Suprapubic skin (tissue), 4 donors: ENCODE measurements around the gene MAP2.

Experiments
- CTCF ChIP-seq, 2 donors: fragments of 200-600 bp in 1 of 2; fragments of 450-650 bp in 1 of 2; sonication (generic) in 1 of 2; IDR thresholded peaks; one replicate each; pipeline ENCODE4 v1.5.1; 2016 to 2019; ENCODE audit warnings: antibody characterized with exemption in 2 of 2, mild to moderate bottlenecking in 1 of 2, moderate library complexity in 1 of 2
- POLR2A ChIP-seq, 2 donors: fragments of 450-650 bp; IDR thresholded peaks; one replicate each; pipeline ENCODE4 v1.6.1; 2017; ENCODE audit warnings: antibody characterized with exemption in 2 of 2, mild to moderate bottlenecking in 2 of 2, moderate library complexity in 2 of 2
- POLR2AphosphoS5 ChIP-seq, 3 donors: sonication (generic); formaldehyde crosslinking; IDR thresholded peaks; one replicate each; pipeline ENCODE4 v1.6.1; 2017; ENCODE audit warnings: antibody characterized with exemption in 3 of 3

DNA sequence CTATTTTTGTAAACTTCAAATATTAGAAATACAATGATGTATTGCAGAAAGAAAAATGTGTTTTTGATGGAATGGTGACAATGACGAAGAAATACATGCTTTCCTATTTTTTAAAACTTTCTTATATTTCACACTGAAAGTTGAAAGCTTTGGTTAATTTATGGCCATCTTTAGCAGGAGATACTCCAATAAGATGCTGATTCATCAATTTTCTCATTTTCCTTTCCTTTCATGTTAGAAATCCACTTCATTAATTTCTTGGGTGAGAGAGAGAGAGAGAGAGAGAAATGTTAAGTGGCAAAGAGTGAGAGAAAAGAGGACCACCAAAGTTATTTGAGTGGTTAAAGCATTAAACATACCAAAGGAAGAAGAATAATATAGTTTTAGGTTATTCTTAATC, 28.6 kb upstream of the MAP2 start:
- TF ChIP-seq CTCF (IDR thresholded peaks at IDR 0.05) (no peak), POLR2AphosphoS5 (IDR thresholded peaks at IDR 0.05) (no peak), POLR2A (IDR thresholded peaks at IDR 0.05) (no peak)
